ENCODE measurements around the gene PRICKLE4.
"Not testable (repeated sequence)": the region's sequence is repeated elsewhere in the genome, so short reads cannot be mapped to it uniquely, and the experiment has no call there.

Gene PRICKLE4

DNA sequence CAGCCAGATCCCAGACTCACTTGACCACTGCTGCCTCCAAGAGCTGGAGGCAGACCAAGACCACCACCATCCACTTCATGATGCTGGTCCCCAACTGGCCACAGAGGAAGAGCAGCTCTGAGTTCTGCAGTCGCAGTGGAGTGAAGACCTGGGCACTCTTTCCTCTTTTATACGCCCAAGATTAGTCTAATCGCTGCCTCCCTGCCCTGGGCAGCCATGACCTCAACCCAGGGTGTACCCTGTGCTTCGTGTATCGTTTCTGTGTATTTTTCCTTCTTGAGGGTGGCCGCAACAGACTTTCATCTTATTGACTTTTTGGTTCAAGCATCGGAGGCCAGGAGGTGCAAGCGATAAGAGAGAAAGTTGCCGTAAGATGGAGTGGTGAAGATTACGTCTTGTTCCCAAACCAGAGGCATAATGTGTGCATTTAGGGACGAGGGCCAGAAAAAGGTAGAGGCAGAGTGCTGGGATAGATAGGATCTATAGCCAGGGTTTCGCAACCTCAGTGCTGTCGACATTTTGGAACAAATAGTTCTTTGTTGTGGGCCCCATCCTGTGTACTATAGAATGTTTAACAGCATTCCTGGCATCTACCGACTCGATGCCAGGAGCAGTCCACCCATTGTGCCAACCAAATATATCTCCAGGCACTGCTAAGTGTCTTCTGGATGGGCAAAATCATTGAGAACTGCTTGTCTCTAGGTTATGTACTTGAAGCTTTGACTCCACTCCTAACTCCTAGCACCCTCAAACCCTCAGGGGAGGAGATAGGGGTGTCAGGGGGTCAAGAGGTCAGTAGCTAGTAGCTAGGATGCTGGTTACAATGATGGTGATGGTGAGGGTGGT, 33.1 kb upstream of the PRICKLE4 start, which contains the start of gene PGC:
PGC (minus strand) TSS at position 142 of the 846 bp plus-strand sequence; CDS start at position 79, 63 bp downstream.
- DNase-seq, result no peak

DNA sequence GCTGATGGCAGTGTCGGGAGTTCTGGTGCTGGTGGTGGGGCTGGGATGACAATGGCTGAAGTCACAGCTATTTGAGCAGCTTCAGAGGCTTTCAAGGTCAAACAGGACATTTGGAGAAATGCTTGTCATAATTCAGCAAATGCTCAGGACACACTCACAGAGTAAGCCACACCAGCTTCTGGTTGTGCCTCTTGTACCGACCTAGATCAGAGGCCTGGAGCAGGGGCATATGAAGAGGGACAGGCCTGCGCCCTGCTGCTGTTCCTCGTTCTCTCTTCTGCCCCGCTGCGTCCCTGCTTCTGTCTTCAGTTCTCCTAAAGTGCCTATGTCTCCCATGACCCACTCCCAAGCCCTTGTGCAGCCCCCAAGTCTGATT, 32.5 kb upstream of the PRICKLE4 start:
- no peak for DNase-seq

DNA sequence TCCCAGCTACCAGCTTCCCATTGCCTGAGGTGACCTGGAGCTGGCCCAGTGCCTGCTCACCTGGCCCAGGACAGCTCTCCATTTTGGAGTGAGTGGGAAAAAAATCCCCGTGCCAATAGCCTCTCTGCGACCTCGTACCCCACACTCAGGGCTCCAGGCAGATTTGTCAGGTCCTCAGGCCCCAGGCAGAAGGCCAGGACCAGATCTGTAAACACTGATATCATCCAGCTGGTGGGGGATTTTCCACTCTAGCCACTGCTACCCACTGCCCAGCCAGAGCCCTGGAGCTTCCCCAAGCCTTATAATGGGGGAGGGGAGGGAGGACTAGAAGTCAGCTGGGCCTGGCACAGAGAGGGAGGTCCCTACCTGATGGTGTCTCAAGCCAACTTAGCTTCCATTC, 32.0 kb upstream of the PRICKLE4 start:
- DNase-seq, result no peak

DNA sequence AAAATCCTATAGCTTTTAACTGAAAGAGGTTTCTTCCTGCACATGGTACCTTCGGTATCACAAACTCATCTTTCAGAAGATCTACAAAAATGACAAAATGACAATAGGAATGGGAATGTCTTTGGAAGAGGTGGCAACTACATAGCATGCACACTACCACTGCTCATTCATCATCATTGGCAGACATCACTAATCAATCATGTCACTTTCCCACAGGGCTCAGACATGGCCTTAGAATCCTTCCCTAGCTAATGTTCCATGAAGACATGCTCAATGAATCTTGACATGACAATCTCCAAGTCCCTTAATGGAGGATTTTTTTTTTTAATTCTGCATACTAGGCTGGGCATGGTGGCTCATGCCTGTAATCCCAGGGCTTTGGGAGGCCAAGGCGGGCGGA, 30.2 kb upstream of the PRICKLE4 start:
- no peak for DNase-seq

DNA sequence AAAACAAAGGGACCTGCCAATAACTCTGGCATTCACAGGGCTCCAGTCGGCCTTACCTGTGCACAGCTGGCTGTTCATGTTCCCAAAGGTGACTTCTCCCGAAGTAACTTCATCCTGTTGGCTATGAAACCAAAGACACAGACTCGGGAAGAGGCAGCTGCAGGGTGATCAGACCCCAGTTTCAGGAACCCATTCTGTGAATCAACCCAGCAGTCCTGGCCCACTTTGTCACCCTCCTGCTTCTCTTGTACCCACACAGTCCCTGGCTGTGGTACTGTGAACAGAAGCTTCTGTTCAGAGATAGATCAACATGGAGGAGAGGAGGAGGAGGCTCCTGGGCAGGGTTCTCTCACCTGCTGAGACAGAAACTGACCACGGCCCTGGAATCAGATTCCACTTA, 24.7 kb upstream of the PRICKLE4 start:
- DNase-seq, result no peak

DNA sequence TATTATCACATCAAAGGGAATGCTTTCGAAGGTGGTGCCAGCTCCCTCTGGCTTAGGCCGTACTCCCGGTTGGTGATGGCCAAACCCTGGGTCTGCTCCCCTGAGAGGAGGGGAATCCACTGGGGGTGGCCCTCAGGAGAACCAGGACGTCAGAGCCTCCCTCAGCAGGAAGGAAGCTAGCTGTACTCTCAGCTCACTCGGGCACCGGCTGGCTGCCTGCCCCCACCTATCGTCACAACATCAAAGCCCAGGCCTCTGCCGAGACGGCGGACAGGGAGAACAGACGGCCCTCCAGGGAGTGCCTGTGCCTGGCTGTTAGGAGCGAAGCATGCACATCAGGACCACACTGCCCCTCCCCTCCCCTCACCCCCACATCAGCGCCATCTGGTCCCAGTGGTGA, 24.2 kb upstream of the PRICKLE4 start:
- DNase-seq, result no peak

DNA sequence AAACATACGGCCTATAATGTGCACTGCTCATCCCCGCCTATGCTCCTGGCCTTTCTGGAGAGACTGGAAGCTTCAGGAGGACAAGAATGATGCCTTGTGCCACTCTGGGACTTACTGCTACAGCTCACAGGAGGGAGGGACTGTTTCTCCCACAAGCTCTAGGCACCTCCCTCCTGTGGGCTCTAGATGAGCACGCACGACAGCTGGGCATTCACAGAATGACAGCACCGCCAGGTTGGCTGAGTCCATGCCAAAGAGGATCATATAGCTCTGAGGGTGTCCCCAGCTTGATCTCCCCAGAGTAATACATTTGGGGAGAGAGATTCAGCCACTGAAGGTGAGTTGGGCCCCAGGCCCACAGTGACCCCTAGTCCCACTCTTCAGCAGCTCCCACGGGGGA, 23.3 kb upstream of the PRICKLE4 start:
- DNase-seq, result no peak

DNA sequence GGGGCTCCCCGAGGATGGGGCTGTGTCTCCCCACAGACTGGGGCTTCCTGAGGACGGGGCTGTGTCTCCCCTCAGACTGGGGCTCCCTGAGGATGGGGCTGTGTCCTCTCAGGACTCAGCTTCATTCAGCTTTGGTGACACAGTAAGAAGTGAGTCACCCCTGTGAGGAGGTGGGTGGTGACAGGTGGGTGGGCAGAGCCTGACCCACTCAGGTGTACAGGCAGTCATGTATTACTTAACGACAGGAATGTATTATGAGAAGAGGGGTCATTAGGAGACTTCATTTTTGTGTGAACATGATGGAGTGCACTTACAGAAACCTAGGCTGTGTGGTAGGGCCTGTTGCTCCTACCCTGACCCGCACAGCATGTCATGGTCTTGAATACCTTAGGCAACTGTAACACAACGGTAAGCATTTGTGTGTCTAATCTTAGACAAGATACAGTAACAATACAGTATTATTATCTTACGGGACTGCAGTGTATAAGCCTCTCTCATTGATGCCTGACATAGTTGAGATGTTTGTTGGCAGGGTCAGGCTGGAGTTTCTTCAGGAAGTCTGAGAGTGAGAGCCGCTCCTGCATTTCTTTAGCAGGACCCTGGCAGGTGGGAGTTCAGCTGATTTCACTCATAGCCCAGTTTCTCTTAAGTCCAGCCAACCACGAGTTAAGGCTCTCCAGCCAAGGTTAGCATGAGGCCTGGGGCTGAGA, 22.5 kb upstream of the PRICKLE4 start:
- peak; percentile 15 for DNase-seq

DNA sequence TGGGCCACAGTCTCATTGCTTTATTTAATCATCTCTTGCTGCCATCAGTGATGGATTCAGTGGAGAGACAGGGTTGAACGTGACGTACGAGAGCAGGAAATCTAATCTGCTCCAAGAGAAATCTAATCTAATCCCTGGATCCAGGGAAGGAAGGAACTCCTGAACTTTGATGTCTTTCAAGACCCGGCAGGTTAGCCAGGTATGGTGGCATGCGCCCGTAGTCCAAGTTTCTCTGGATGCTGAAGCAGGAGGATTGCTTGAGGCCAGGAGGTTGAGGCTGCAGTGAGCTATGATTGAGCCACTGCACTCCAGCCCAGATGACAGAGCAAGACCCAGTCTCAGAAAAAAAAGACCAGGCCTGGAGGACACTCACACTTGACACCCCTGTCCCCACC, 21.9 kb upstream of the PRICKLE4 start:
- DNase-seq, result no peak

DNA sequence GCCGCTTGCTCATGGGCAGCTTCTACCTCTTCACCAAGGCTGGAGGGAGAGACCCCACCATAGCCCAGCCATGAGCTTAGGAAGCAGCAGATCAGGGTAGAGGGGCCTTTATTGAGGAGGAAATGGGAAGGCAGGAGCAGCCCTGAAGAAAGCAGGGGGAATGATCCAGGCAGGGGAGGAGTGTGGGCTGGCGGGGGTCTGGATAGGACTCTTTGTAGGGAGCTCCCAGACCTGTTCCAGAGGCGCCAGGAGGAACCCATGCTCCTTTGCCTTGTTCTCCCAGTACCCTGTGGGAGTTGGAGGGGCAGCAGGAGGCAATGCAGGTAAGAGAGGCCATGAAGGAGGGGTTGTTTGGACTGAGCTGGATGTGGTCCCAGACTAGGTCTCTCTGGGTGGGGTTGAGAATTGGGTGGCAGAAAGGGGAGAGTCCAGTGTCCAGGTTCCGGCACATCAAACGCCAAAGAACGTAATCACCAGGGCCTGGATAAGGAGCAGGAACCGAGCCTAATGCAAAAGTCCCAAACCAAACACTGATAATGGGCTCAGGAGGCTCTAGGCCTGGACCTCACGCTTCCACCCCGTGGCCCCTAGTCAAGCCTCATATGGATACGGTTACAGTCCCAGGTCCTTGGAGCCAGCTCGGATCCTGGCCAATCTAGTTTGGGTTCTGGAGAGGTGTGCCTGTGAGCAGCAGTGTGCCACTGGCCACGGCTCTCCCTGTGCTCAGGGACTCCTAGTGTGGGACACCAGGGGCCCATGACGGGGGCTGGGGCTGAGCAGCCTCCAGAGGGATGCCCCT, 21.3 kb upstream of the PRICKLE4 start:
- DNase-seq, result no peak

DNA sequence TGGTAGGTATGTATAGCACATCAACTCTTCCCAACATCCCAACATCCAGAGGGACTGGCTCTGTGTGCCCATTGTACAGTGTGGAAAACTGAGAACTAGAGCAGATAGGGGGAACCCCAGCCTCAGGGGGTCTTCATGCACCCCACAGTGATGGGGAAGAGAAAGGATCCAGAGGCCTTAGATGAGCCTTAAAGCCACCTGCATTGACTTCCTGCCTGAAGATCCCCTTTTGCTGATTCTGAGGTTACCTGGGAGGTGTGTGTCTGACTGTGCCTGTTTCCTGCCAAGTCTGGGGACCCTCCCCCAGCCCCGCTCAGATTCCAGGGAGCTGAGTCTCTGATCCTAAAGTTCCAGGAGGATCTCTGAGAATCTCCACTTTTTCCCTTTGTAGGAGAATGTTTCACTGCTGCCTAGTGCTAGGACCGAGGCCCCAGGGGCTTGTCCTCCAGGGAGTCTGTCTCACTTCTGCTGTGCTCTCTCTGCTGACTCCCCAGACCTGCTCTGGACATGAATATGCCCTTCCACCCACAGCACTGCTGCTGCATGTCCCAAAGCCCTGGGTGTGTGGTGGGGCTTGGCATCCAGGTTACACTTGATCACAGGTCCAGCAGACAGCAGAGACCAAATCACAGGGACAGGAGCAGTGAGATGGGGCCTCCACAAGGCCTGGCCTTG, 20.5 kb upstream of the PRICKLE4 start:
- no peak for DNase-seq

DNA sequence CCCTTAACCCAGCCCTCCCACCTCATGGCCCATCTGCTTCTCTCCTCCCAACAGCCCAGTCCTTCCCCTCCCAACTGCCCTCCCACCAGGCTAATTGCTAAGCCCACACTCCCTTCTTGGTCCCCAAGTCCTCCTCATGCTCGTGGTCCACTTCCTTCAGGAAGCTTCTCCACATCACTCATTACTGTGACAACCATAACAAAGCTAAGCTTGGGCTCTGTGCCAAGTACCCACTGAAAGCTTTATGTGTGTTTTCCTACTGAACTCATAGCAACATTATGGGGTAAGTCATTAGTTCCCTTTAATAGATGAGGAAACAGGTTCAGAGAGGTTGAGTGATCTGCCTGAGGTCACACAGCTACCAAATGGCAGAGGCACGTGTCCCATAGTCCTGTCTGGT, 17.1 kb upstream of the PRICKLE4 start:
- DNase-seq, result no peak

DNA sequence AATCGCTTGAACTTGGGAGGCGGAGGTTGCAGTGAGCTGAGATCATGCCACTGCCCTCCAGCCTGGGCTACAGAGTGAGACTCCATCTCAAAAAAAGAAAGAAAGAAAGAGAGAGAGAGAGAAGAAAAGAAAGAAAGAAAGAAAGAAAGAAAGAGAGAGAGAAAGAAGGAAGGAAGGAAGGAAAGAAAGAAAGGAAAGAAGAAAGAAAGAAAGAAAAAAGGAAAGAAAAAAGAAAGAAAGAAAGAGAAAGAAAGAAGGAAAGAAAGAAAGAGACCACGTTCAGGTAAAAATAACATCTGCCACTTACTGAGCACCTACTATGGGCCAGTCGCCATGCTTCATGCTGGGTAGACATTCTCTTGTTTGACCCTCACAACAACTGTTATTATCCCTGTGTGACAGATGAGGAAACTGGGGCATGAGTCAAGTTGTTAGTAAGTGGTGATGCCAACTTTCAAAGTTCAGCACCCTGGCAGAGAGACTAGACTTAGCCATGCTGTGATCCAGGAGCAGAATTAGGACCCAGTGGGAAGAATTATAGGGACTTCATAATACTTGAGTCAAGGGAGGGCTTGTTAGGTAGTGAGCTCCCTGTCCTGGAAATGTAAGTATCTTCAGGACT, 14.4 kb upstream of the PRICKLE4 start:
- DNase-seq, result not testable (repeated sequence)

DNA sequence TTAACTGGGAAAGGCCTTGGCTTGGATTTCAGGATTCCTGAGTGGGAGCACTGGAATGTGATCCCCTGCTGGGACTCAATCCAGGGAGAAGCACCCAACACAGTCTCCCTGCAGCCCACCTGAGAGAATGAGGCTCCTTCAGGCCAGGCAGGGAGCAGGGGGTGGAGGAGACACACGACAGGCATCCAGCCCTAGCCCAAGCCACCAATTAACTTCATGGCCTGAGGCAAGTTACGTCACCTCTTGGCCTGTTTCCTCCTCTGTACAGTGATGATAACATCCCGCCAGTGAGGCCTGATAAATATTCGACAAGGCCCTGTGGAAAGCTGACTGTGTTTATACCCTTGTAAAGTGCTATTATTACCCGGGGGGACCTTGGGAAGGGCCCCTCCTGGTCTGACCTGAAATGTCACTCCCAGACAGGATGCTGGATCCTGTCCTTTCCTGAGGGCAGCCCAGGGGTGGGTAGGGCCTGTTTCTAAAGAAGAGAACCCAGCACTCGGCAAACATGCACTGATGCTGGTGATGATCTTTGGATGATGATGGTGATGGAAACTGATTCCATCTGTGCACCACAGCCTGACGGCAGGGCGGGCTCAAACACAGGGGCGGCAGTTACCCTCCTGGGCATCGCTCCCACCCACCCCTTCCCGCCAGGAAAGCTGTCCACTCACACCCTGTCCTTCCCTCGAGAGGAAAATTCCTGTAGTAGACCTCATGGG, 13.3 kb upstream of the PRICKLE4 start:
- DNase-seq, result no peak

DNA sequence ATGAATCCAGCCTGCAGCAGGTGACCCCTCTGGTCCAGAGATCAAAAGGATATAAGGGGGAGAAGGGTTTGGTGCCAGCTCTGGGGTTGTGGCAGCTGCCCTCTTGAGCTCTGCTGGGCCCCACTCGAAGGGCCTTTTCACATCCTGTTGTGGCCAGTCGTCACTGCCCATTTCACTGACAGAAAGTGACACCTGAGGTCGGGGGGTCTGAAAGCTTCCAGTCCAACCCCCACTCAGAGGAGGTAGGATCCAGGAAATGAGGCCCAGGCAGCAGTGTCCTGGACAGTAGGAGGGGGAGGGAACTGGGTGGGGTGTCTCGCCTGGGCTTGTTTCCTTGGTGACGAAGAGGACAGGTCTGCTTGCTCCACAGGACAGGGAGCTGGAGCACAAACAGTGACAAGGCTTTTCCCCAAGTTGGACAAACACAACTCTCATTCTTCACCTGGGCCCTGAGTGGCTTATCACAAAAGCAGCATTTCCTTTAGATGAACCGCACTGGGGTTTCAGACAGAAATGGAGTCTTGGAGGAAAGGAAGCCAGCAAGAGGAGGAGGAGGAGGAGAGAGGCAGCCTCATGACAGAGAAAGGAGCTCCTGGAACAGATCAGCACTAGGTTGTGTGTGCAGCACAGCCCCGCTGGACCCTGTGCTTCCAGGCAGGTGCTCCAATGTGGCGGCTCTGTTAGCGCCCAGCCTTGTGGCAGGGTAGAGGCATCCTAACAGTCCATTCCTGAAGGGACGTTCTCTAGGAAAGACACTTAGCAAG, 11.9 kb upstream of the PRICKLE4 start:
- DNase-seq, result no peak

DNA sequence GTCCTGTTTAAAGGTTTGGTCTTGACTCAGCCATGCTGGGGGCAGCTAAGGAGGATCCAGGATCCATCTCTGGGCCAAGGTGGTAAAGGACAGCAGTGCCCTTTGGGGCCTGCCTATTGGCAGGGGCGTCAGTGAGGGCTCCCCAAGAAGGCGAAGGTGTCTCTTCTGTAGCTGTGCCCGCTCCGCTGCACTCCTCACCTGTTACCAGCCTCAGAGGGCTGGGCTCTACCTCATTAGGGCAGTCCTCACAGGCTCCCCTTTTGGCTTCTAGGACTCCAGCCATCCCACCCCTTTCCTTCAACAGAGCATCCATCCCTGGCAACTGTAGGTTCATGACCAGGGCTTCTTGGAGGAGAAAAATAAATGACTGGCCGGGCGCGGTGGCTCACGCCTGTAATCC, 11.2 kb upstream of the PRICKLE4 start:
- DNase-seq, result no peak

DNA sequence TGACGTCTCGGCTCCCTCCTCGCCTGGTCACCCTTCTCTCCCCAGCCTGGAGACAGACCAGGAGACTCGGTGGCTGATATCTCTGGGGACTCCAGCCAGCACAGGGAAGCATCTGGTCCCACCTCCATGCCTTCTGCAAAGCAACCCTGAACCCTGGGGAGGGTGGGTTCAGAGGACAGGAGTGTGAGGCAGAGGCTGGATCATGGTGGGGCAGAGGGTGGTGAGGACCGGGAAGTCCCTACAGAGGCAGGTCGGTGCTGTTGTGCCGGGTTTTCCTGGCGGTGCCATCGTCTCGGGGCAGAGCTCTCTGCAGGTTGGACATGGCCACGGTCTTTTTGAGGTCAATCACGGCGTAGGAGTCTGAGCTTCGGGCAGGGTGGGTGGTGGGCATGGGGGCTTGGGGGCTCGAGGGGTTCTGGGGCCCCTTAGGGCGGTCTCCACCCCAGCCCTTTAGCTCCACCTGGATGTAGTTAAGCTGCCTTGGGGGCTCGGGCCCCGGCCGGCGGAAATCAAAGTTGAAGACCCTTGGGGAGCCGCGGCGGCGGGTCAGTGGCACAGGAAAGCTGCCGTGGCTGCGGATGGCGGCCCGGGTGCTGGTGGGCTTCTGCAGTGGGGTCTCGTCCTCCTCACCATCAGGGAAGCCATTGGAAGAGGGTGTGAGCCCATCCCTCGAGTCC, 10.1 kb upstream of the PRICKLE4 start:
- no peak for DNase-seq

DNA sequence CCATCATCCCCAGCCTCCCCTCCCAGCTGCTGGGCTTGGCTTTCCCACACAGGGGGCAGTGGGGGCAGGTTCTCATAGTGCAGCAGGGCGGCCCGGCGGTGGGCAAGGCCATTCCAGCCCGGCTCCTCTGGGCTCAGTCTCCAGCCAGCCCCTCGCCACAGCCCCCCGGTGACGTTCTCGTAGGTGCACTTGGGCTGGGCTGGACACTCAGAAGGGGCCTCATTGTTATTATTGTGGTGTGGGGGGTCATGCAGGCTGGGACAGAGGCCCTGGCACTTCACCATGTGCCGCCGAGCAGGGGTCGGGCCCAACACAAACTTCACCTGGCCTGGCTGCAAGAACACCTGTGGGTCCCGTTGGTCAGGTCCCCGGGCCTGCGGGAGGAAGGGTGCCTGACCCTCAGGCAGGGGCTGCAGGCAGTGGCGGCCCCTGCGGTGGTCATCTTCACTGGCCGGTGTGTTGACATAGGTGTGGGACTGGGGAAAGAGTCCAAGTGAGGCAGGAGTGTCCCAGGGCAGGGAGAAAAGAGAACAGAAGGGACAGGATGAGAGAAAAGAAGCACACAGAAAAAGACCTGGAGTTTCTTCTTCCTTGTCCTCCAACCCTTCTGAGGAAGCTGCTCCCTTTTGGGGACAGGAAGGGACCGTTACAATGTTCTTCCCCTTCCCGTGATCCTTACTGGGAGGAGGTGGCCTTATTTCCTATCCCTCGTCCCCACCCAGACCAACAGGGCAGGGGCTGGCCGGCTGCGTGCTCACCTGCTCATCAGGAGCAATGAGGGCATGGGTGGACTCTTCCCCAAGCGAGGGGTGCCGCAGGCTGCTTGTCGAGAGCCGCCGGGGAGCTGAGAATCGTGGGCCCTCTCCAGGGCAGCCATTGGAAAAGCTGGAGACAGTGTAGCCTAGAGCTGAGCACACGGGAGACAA, 9.3 kb upstream of the PRICKLE4 start:
- DNase-seq, result no peak

DNA sequence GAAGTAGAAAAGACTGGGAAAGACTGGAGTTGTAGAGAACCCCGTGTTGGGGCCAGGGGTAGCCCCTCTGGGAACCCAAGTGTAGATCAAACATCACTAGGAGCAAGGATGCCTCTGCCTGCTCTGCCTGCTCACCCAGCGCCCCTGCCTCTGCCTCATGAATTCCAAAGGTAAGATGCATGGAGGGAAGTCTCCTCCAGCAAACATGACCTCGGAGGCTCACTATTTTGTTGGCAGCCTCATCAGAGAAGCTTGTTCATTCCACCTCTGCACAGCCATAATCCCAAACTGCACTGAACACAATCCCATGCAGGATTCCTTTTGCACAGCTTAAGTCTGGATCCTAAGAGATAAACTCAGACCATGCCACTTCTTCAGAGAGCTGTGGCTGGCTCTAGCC, 5.7 kb upstream of the PRICKLE4 start:
- no peak for DNase-seq

All from kidney glomerular epithelial cell (primary cell).